Mesenchymal stem cell (in vitro differentiated cells and primary cell): ENCODE results near the gene CD300LF.

Experiments
- DNase-seq: peaks from one replicate; pipeline ENCODE4 v3.0.0-alpha.2; 2013
- H2AFZ ChIP-seq: one replicate; pipeline ENCODE4 v1.6.1; 2013; ENCODE audit warnings: low read depth, mild to moderate bottlenecking, control low read depth, inconsistent platforms, low read length, moderate library complexity
- H2AK5ac ChIP-seq: 2 replicates; pipeline ENCODE4 v1.6.1; 2013; ENCODE audit warnings: low read length, moderate library complexity, mild to moderate bottlenecking, inconsistent platforms; ENCODE audit not compliant: severe bottlenecking
- H2BK120ac ChIP-seq: one replicate; pipeline ENCODE4 v1.6.1; 2013; ENCODE audit warnings: low read depth, mild to moderate bottlenecking, inconsistent platforms, low read length, moderate library complexity
- H2BK12ac ChIP-seq, 2 experiments: one replicate each; pipeline ENCODE4 v1.6.1; 2013; ENCODE audit warnings: inconsistent platforms in 2 of 2, low read length in 2 of 2, mild to moderate bottlenecking in 2 of 2, moderate library complexity in 2 of 2, control low read depth in 1 of 2
- H2BK15ac ChIP-seq: one replicate; pipeline ENCODE4 v1.6.1; 2013; ENCODE audit warnings: mild to moderate bottlenecking, low read depth, inconsistent platforms; ENCODE audit not compliant: poor library complexity, severe bottlenecking
- H2BK5ac ChIP-seq: 2 replicates; pipeline ENCODE4 v1.6.1; 2013; ENCODE audit warnings: low read depth, mild to moderate bottlenecking, low read length, control low read depth, inconsistent platforms; ENCODE audit not compliant: poor library complexity, severe bottlenecking
- H3K14ac ChIP-seq, 2 experiments: one replicate each; pipeline ENCODE4 v1.6.1; 2013; ENCODE audit warnings: inconsistent platforms in 2 of 2, low read length in 2 of 2, control low read depth in 1 of 2, mild to moderate bottlenecking in 1 of 2, moderate library complexity in 1 of 2
- H3K18ac ChIP-seq, 2 experiments: one replicate each; pipeline ENCODE4 v1.6.1; 2013; ENCODE audit warnings: inconsistent platforms in 2 of 2, low read length in 2 of 2, control low read depth in 1 of 2, low read depth in 1 of 2, mild to moderate bottlenecking in 1 of 2
- H3K23ac ChIP-seq, 2 experiments: one replicate each; pipeline ENCODE4 v1.6.1; 2013; ENCODE audit warnings: inconsistent platforms in 2 of 2, low read length in 2 of 2, mild to moderate bottlenecking in 2 of 2, moderate library complexity in 2 of 2, control low read depth in 1 of 2
- H3K27ac ChIP-seq: 2 replicates; pipeline ENCODE4 v1.5.1; 2013; ENCODE audit warnings: mild to moderate bottlenecking, moderate library complexity, low read length, control low read depth, inconsistent platforms; ENCODE audit not compliant: poor library complexity, severe bottlenecking
- H3K27me3 ChIP-seq, 2 experiments: 2 replicates each; pipeline versions ENCODE4 v1.6.1 to v1.7.0; 2013; ENCODE audit warnings: low read length in 2 of 2, mild to moderate bottlenecking in 2 of 2, moderate library complexity in 2 of 2, control low read depth in 1 of 2, inconsistent platforms in 1 of 2; ENCODE audit not compliant: control insufficient read depth in 1 of 2, insufficient read depth in 1 of 2
- H3K36me3 ChIP-seq, 2 experiments: 2 replicates each; pipeline versions ENCODE4 v1.6.1 to v1.7.0; 2013; ENCODE audit warnings: low read length in 2 of 2, control low read depth in 1 of 2, inconsistent platforms in 1 of 2, low read depth in 1 of 2, mild to moderate bottlenecking in 1 of 2; ENCODE audit not compliant: insufficient read depth in 2 of 2, control insufficient read depth in 1 of 2
- H3K4ac ChIP-seq, 2 experiments: one replicate each; pipeline ENCODE4 v1.6.1; 2013; ENCODE audit warnings: inconsistent platforms in 2 of 2, low read length in 2 of 2, mild to moderate bottlenecking in 2 of 2, moderate library complexity in 2 of 2, control low read depth in 1 of 2, low read depth in 1 of 2
- H3K4me1 ChIP-seq: 2 replicates; pipeline ENCODE4 v1.6.1; 2013; ENCODE audit warnings: low read depth, low read length, control low read depth; ENCODE audit not compliant: control insufficient read depth, insufficient read depth
- H3K4me2 ChIP-seq: 2 replicates; pipeline ENCODE4 v1.6.1; 2013; ENCODE audit warnings: low read length, mild to moderate bottlenecking, inconsistent platforms; ENCODE audit not compliant: poor library complexity, severe bottlenecking
- H3K4me3 ChIP-seq, 2 experiments: 2 replicates each; pipeline versions ENCODE4 v1.5.1 to v1.7.0; 2013; ENCODE audit warnings: low read length in 2 of 2, mild to moderate bottlenecking in 2 of 2, control low read depth in 1 of 2, low read depth in 1 of 2; ENCODE audit not compliant: insufficient read depth in 1 of 2
- H3K79me1 ChIP-seq: replicated peaks from 2 replicates; pipeline ENCODE4 v1.6.1; 2013; ENCODE audit warnings: mild to moderate bottlenecking, control low read depth, low read length, inconsistent platforms; ENCODE audit not compliant: poor library complexity, severe bottlenecking
- H3K9ac ChIP-seq: 2 replicates; pipeline ENCODE4 v1.7.0; 2013; ENCODE audit warnings: mild to moderate bottlenecking, low read length, moderate library complexity
- H3K9me3 ChIP-seq: 2 replicates; pipeline ENCODE4 v1.7.0; 2013; ENCODE audit warnings: mild to moderate bottlenecking, low read length; ENCODE audit not compliant: control insufficient read depth
- H4K8ac ChIP-seq: one replicate; pipeline ENCODE4 v1.6.1; 2013; ENCODE audit warnings: inconsistent platforms, mild to moderate bottlenecking, low read length, moderate library complexity
- H4K91ac ChIP-seq: one replicate; pipeline ENCODE4 v1.6.1; 2013; ENCODE audit warnings: mild to moderate bottlenecking, low read length, inconsistent platforms
- whole genome bisulfite sequencing: methylation state at CpG from one replicate; pipeline ENCODE4 v1.1.7; 2013; ENCODE audit warnings: mixed read lengths; 5-methylcytosine and 5-hydroxymethylcytosine counted together

The CD300LF gene

DNA sequence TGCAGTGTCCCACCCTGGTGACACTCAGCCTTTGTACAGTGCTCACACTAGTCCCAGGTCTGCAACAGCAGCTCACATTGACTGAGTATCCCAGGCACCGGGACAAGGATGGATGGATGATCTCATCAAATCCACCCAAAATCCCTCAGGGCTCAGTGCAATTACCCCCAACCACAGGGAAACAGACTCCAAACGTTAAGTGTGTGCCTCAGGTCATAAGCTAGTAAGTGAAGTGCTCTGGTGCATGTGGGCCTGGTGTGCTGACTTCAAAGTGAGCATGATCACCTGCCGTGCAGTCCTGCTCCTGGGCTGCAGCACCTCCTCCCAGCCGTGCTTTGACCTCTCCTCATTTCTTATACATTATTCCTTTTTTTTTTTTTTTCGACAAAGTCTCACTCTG is 58.0 kb downstream of the CD300LF start:
- H3K14ac ChIP-seq: peak overlapping the region in 1 of 2 experiments; percentile 10
- H4K8ac ChIP-seq: no peak overlapping the region
- H2BK12ac ChIP-seq: no peak overlapping the region
- H2BK15ac ChIP-seq: no peak overlapping the region
- no peak overlapping the region for H2BK5ac ChIP-seq
- H3K79me1 ChIP-seq: no peaks in the 10 kb centered on the region
- no peaks in the 10 kb centered on the region for H3K36me3 ChIP-seq
- H2AK5ac ChIP-seq: no peak overlapping the region
- no peak overlapping the region for H4K91ac ChIP-seq
- H3K27me3 ChIP-seq: peaks cover 38 to 87% of the 10 kb centered on the region in 2 experiments
- no peak overlapping the region for H2BK120ac ChIP-seq
- H3K4ac ChIP-seq: no peak overlapping the region
- H3K9ac ChIP-seq: no peak overlapping the region
- no peak overlapping the region for H3K18ac ChIP-seq
- H3K23ac ChIP-seq: no peak overlapping the region
- H3K9me3 ChIP-seq: no peaks in the 10 kb centered on the region
- H3K27ac ChIP-seq: no peak overlapping the region
- DNase-seq: no peak
- WGBS: 45% methylated on average over 4 of the region's 5 CpGs
- no peaks in the 10 kb centered on the region for H3K4me1 ChIP-seq
- H2AFZ ChIP-seq: no peak overlapping the region
- no peak overlapping the region for H3K4me3 ChIP-seq
- H3K4me2 ChIP-seq: no peak overlapping the region

DNA sequence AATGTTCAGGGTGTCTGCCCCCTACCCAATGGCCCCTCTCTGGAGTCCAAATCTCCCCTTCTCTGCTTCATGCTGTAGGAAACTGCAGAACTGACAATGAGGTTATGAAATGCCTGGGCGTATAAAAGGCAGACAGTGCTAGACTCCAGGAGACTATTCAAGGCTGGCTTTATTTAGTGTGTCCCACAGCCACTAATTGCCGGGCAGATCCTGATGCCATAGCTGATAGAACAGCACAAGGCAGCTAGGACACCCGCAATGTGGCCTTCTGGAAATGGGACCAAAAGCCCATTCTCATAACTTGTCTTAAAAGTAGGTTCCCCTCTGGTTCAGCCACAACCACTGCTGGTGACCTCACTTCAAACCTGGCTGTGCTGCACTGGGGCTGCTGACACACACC is 60.7 kb downstream of the CD300LF start:
- H3K18ac ChIP-seq: no peak overlapping the region
- no peak overlapping the region for H2BK5ac ChIP-seq
- no peak overlapping the region for H3K27ac ChIP-seq
- H3K27me3 ChIP-seq: peaks cover 37 to 90% of the 10 kb centered on the region in 2 experiments
- no peaks in the 10 kb centered on the region for H3K9me3 ChIP-seq
- H4K8ac ChIP-seq: no peak overlapping the region
- DNase-seq: no peak
- H3K79me1 ChIP-seq: no peaks in the 10 kb centered on the region
- no peaks in the 10 kb centered on the region for H3K4me1 ChIP-seq
- no peak overlapping the region for H3K9ac ChIP-seq
- 84% methylated on average over 3 of the region's 3 CpGs for WGBS
- H3K36me3 ChIP-seq: no peaks in the 10 kb centered on the region
- H4K91ac ChIP-seq: no peak overlapping the region
- no peak overlapping the region for H3K4ac ChIP-seq
- H2AFZ ChIP-seq: no peak overlapping the region
- H3K14ac ChIP-seq: no peak overlapping the region
- H2AK5ac ChIP-seq: no peak overlapping the region
- H3K4me2 ChIP-seq: no peak overlapping the region
- no peak overlapping the region for H2BK12ac ChIP-seq
- H3K4me3 ChIP-seq: no peak overlapping the region
- H3K23ac ChIP-seq: no peak overlapping the region
- no peak overlapping the region for H2BK120ac ChIP-seq
- H2BK15ac ChIP-seq: no peak overlapping the region

GRCh38 chr17:74649909-74650308 is 62.8 kb downstream of the CD300LF start:
- Histone ChIP-seq H3K18ac (no peak overlapping the region), H3K14ac (no peak overlapping the region), H2BK15ac (no peak overlapping the region), H3K23ac (no peak overlapping the region), H2AFZ (no peak overlapping the region), H3K4ac (no peak overlapping the region), H3K9ac (no peak overlapping the region), H3K36me3 (no peaks in the 10 kb centered on the region), H3K27me3 (peaks cover 37 to 86% of the 10 kb centered on the region in 2 experiments), H3K27ac (no peak overlapping the region), H4K91ac (no peak overlapping the region), H3K4me2 (no peak overlapping the region), H3K79me1 (no peaks in the 10 kb centered on the region), H2BK5ac (no peak overlapping the region), H4K8ac (no peak overlapping the region), H2BK120ac (no peak overlapping the region), H3K4me1 (no peaks in the 10 kb centered on the region), H2BK12ac (no peak overlapping the region), H3K4me3 (no peak overlapping the region), H2AK5ac (no peak overlapping the region), H3K9me3 (no peaks in the 10 kb centered on the region)
- WGBS: 69% methylated on average over 6 of the region's 6 CpGs
- no peak for DNase-seq

GRCh38 chr17:74647871-74648672 is 64.7 kb downstream of the CD300LF start:
- Histone ChIP-seq H4K91ac (no peak overlapping the region), H3K4me2 (no peak overlapping the region), H3K79me1 (no peaks in the 10 kb centered on the region), H3K36me3 (no peaks in the 10 kb centered on the region), H2BK12ac (no peak overlapping the region), H3K18ac (no peak overlapping the region), H3K4ac (no peak overlapping the region), H4K8ac (no peak overlapping the region), H2AFZ (no peak overlapping the region), H2BK120ac (no peak overlapping the region), H2BK15ac (no peak overlapping the region), H3K27me3 (peaks cover 37 to 83% of the 10 kb centered on the region in 2 experiments), H3K9ac (no peak overlapping the region), H3K4me3 (no peak overlapping the region), H3K4me1 (no peaks in the 10 kb centered on the region), H3K9me3 (no peaks in the 10 kb centered on the region), H3K14ac (no peak overlapping the region), H3K27ac (no peak overlapping the region), H2BK5ac (no peak overlapping the region), H2AK5ac (no peak overlapping the region), H3K23ac (no peak overlapping the region)
- no peak for DNase-seq
- WGBS: 62% methylated on average over 9 of the region's 9 CpGs
